Gastroesophageal sphincter (tissue), 3 donors: ENCODE data around the gene RPTOR.

ENCODE experiments used
- POLR2A ChIP-seq, 2 donors: fragments of 450-650 bp; IDR thresholded peaks; one replicate each; pipeline ENCODE4 v1.6.1; 2017; ENCODE audit warnings: antibody characterized with exemption in 2 of 2, mild to moderate bottlenecking in 2 of 2, moderate library complexity in 1 of 2
- POLR2AphosphoS5 ChIP-seq: sonication (generic); formaldehyde crosslinking; IDR thresholded peaks from one replicate; pipeline ENCODE4 v1.6.1; 2017; ENCODE audit warnings: antibody characterized with exemption
- TF ChIP-seq, protein P1 (sequence below), 4 experiments: fragments of 200-600 bp in 2 of 4; fragments of 450-650 bp in 2 of 4; sonication (generic) in 1 of 4; IDR thresholded peaks; one replicate each; pipeline ENCODE4 v1.5.1; 2017 to 2019; ENCODE audit warnings: antibody characterized with exemption in 4 of 4, mild to moderate bottlenecking in 2 of 4, moderate library complexity in 2 of 4

DNA sequence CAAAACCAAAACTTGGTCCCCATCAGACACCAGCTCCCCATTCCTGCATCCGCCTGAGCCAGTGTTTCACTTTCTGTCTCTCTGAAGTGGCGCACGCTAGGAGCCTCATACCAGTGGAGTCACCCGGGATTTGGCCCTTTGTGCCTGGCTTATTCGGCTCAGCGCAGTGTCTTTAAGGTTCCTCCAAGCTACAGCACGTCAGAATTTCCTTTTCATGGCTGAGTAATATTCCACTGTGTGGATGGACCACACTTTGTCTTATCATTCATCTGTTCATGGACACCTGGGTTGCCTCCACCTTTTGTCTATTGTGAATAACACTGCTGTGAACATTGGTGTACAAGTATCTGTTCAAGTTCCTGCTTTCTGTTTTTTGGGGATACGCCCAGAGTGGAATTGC is 401.8 kb downstream of the RPTOR start:
- TF ChIP-seq POLR2A (IDR thresholded peaks at IDR 0.05) (no peak), POLR2AphosphoS5 (no peak)
- TF ChIP-seq, protein P1, sequence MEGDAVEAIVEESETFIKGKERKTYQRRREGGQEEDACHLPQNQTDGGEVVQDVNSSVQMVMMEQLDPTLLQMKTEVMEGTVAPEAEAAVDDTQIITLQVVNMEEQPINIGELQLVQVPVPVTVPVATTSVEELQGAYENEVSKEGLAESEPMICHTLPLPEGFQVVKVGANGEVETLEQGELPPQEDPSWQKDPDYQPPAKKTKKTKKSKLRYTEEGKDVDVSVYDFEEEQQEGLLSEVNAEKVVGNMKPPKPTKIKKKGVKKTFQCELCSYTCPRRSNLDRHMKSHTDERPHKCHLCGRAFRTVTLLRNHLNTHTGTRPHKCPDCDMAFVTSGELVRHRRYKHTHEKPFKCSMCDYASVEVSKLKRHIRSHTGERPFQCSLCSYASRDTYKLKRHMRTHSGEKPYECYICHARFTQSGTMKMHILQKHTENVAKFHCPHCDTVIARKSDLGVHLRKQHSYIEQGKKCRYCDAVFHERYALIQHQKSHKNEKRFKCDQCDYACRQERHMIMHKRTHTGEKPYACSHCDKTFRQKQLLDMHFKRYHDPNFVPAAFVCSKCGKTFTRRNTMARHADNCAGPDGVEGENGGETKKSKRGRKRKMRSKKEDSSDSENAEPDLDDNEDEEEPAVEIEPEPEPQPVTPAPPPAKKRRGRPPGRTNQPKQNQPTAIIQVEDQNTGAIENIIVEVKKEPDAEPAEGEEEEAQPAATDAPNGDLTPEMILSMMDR (IDR thresholded peaks at IDR 0.05), result no peak
